Measurements from ENCODE around the gene SCLT1.

The SCLT1 gene

GRCh38 chr4:128835498-128836222 lies 257.7 kb downstream of the SCLT1 start:
- peak; percentile 30 for DNase-seq

Measured in activated CD8-positive, alpha-beta memory T cell treated with anti-CD3 and anti-CD28 coated beads, Interleukin-2, amount 50 U/mL, for 48 hours (primary cell).